NT2/D1 (cell line): ENCODE measurements around the gene TSC22D3.

ENCODE experiments used
- YY1 ChIP-seq: IDR thresholded peaks from 2 replicates; pipeline ENCODE4 v1.6.1; 2011; ENCODE audit not compliant: insufficient read length, insufficient read depth
- ZNF274 ChIP-seq: IDR thresholded peaks from 2 replicates; pipeline ENCODE4 v1.6.1; 2011; ENCODE audit warnings: mild to moderate bottlenecking, low read depth, low read length

GRCh38 chrX:107687445-107687844, 88.1 kb downstream of the TSC22D3 start:
- TF ChIP-seq ZNF274 (no peak), YY1 (no peak)
